Stimulated activated memory B cell treated with anti-CD40 and anti-IgM and Interleukin-4, amounts not matched to agents 10 μg/mL and 1 μg/mL and 100 μg/mL, for 72 hours (primary cell): ENCODE results near the gene MACROH2A1.

Source experiments
- ATAC-seq: fragments of 150-1000 bp; cut with Tn5 transposase; 2 replicates; pipeline ENCODE4 v1.10.0; 2021
- H3K27ac Mint-ChIP-seq: one replicate; pipeline ENCODE4 v1.8.0; 2022; ENCODE audit warnings: mild to moderate bottlenecking, mixed read lengths
- H3K27me3 Mint-ChIP-seq: one replicate; pipeline ENCODE4 v1.8.0; 2022; ENCODE audit warnings: mixed read lengths
- H3K36me3 Mint-ChIP-seq: one replicate; pipeline ENCODE4 v1.8.0; 2022; ENCODE audit warnings: mixed read lengths
- H3K4me1 Mint-ChIP-seq: one replicate; pipeline ENCODE4 v1.8.0; 2022; ENCODE audit warnings: mixed read lengths
- H3K4me3 Mint-ChIP-seq: one replicate; pipeline ENCODE4 v1.8.0; 2022; ENCODE audit warnings: mild to moderate bottlenecking, moderate library complexity, mixed read lengths
- H3K9me3 Mint-ChIP-seq: one replicate; pipeline ENCODE4 v1.8.0; 2022; ENCODE audit warnings: mixed read lengths

Gene MACROH2A1

GRCh38 chr5:135330798-135331096, 68.3 kb downstream of the MACROH2A1 start:
- no peak overlapping the region for H3K27ac Mint-ChIP-seq
- peaks cover 10% of the 10 kb centered on the region for H3K4me1 Mint-ChIP-seq
- no peak for ATAC-seq
- peaks cover 33% of the 10 kb centered on the region for H3K36me3 Mint-ChIP-seq
- H3K4me3 Mint-ChIP-seq: no peak overlapping the region
- H3K9me3 Mint-ChIP-seq: no peaks in the 10 kb centered on the region
- no peaks in the 10 kb centered on the region for H3K27me3 Mint-ChIP-seq

- no peaks in the 10 kb centered on the region for H3K27me3 Mint-ChIP-seq
- no peaks in the 10 kb centered on the region for H3K9me3 Mint-ChIP-seq
- no peak overlapping the region for H3K27ac Mint-ChIP-seq
- H3K4me1 Mint-ChIP-seq: peaks cover 4% of the 10 kb centered on the region
- peaks cover 29% of the 10 kb centered on the region for H3K36me3 Mint-ChIP-seq
- H3K4me3 Mint-ChIP-seq: no peak overlapping the region
- no peak for ATAC-seq
Measured at GRCh38 chr5:135329913-135330797, 68.9 kb downstream of the MACROH2A1 start.

GRCh38 chr5:135329066-135329912, 69.7 kb downstream of the MACROH2A1 start:
- ATAC-seq: no peak
- H3K27me3 Mint-ChIP-seq: no peaks in the 10 kb centered on the region
- H3K4me3 Mint-ChIP-seq: no peak overlapping the region
- peaks cover 25% of the 10 kb centered on the region for H3K36me3 Mint-ChIP-seq
- H3K4me1 Mint-ChIP-seq: no peaks in the 10 kb centered on the region
- no peak overlapping the region for H3K27ac Mint-ChIP-seq
- H3K9me3 Mint-ChIP-seq: no peaks in the 10 kb centered on the region

GRCh38 chr5:135328128-135328687, 70.8 kb downstream of the MACROH2A1 start:
- H3K9me3 Mint-ChIP-seq: no peaks in the 10 kb centered on the region
- H3K36me3 Mint-ChIP-seq: peaks cover 14% of the 10 kb centered on the region
- no peak overlapping the region for H3K27ac Mint-ChIP-seq
- H3K4me3 Mint-ChIP-seq: no peak overlapping the region
- no peaks in the 10 kb centered on the region for H3K27me3 Mint-ChIP-seq
- no peak for ATAC-seq
- no peaks in the 10 kb centered on the region for H3K4me1 Mint-ChIP-seq

GRCh38 chr5:135327429-135328127, 71.5 kb downstream of the MACROH2A1 start:
- H3K4me1 Mint-ChIP-seq: no peaks in the 10 kb centered on the region
- peaks cover 12% of the 10 kb centered on the region for H3K36me3 Mint-ChIP-seq
- H3K27ac Mint-ChIP-seq: no peak overlapping the region
- no peak for ATAC-seq
- H3K27me3 Mint-ChIP-seq: no peaks in the 10 kb centered on the region
- no peak overlapping the region for H3K4me3 Mint-ChIP-seq
- no peaks in the 10 kb centered on the region for H3K9me3 Mint-ChIP-seq

- Mint-ChIP-seq H3K27ac (no peak overlapping the region), H3K27me3 (no peaks in the 10 kb centered on the region), H3K9me3 (no peaks in the 10 kb centered on the region), H3K4me3 (no peak overlapping the region), H3K4me1 (no peaks in the 10 kb centered on the region), H3K36me3 (peaks cover 12% of the 10 kb centered on the region)
- no peak for ATAC-seq
Measured at GRCh38 chr5:135326296-135327254, 72.5 kb downstream of the MACROH2A1 start.

- Mint-ChIP-seq H3K27me3 (no peaks in the 10 kb centered on the region), H3K36me3 (peaks cover 10% of the 10 kb centered on the region), H3K9me3 (no peaks in the 10 kb centered on the region), H3K27ac (no peak overlapping the region), H3K4me1 (no peaks in the 10 kb centered on the region), H3K4me3 (no peak overlapping the region)
- ATAC-seq: no peak
Measured at GRCh38 chr5:135324897-135325650, 74.0 kb downstream of the MACROH2A1 start.

GRCh38 chr5:135324160-135324559, 74.9 kb downstream of the MACROH2A1 start:
- no peaks in the 10 kb centered on the region for H3K27me3 Mint-ChIP-seq

GRCh38 chr5:135323701-135324132, 75.3 kb downstream of the MACROH2A1 start:
- no peaks in the 10 kb centered on the region for H3K27me3 Mint-ChIP-seq
- no peak for ATAC-seq
- no peak overlapping the region for H3K27ac Mint-ChIP-seq
- H3K36me3 Mint-ChIP-seq: peaks cover 4% of the 10 kb centered on the region
- H3K9me3 Mint-ChIP-seq: no peaks in the 10 kb centered on the region
- H3K4me3 Mint-ChIP-seq: no peak overlapping the region
- no peaks in the 10 kb centered on the region for H3K4me1 Mint-ChIP-seq

More at GRCh38 chr5:135324160-135324559, 74.9 kb downstream of the MACROH2A1 start:
- Mint-ChIP-seq H3K27ac (no peak overlapping the region), H3K4me1 (no peaks in the 10 kb centered on the region), H3K9me3 (no peaks in the 10 kb centered on the region), H3K36me3 (peaks cover 4% of the 10 kb centered on the region), H3K4me3 (no peak overlapping the region)
- no peak for ATAC-seq

GRCh38 chr5:135323227-135323626, 75.8 kb downstream of the MACROH2A1 start:
- Mint-ChIP-seq H3K36me3 (peaks cover 1% of the 10 kb centered on the region), H3K27me3 (no peaks in the 10 kb centered on the region), H3K9me3 (no peaks in the 10 kb centered on the region), H3K4me1 (no peaks in the 10 kb centered on the region), H3K27ac (no peak overlapping the region), H3K4me3 (no peak overlapping the region)
- no peak for ATAC-seq

GRCh38 chr5:135322744-135323143, 76.3 kb downstream of the MACROH2A1 start:
- Mint-ChIP-seq H3K4me3 (no peak overlapping the region), H3K4me1 (no peaks in the 10 kb centered on the region), H3K9me3 (no peaks in the 10 kb centered on the region), H3K27ac (no peak overlapping the region), H3K36me3 (no peaks in the 10 kb centered on the region), H3K27me3 (no peaks in the 10 kb centered on the region)
- ATAC-seq: no peak

GRCh38 chr5:135322271-135322670, 76.8 kb downstream of the MACROH2A1 start:
- ATAC-seq: no peak
- Mint-ChIP-seq H3K27me3 (no peaks in the 10 kb centered on the region), H3K4me3 (no peak overlapping the region), H3K36me3 (no peaks in the 10 kb centered on the region), H3K4me1 (no peaks in the 10 kb centered on the region), H3K27ac (no peak overlapping the region), H3K9me3 (no peaks in the 10 kb centered on the region)

- Mint-ChIP-seq H3K27ac (no peak overlapping the region), H3K4me1 (no peaks in the 10 kb centered on the region), H3K27me3 (no peaks in the 10 kb centered on the region), H3K4me3 (no peak overlapping the region), H3K36me3 (no peaks in the 10 kb centered on the region), H3K9me3 (no peaks in the 10 kb centered on the region)
- ATAC-seq: no peak
Measured at GRCh38 chr5:135320718-135321484, 78.1 kb downstream of the MACROH2A1 start.
